Tibial artery (tissue), 4 donors: ENCODE data around the gene DNAJC18.

Experiments
- DNase-seq, 2 donors: peaks; one replicate each; pipeline ENCODE4 v3.0.0-alpha.2; 2019
- H3K27ac ChIP-seq, 2 donors: fragments of 200-600 bp; sonication (generic) in 1 of 2; 1 replicate in 1 of 2; 2 replicates in 1 of 2; pipeline ENCODE4 v1.5.1; 2018 to 2019; ENCODE audit warnings: mild to moderate bottlenecking in 1 of 2
- H3K27me3 ChIP-seq, 2 donors: fragments of 200-600 bp; sonication (generic) in 1 of 2; one replicate each; pipeline versions ENCODE4 v1.5.1 to v1.6.0; 2016 to 2019
- H3K36me3 ChIP-seq, 3 donors: fragments of 200-600 bp; sonication (generic) in 2 of 3; one replicate each; pipeline ENCODE4 v1.5.1; 2016 to 2019; ENCODE audit warnings: mild to moderate bottlenecking in 2 of 3
- H3K4me1 ChIP-seq, 4 donors: fragments of 200-600 bp; sonication (generic) in 2 of 4; 1 replicate in 3 of 4; 2 replicates in 1 of 4; pipeline ENCODE4 v1.5.1; 2016 to 2019
- H3K4me3 ChIP-seq, 2 donors: fragments of 200-600 bp; sonication (generic) in 1 of 2; 1 replicate in 1 of 2; 2 replicates in 1 of 2; pipeline ENCODE4 v1.5.1; 2018 to 2019; ENCODE audit warnings: mild to moderate bottlenecking in 2 of 2
- H3K9me3 ChIP-seq, 3 donors: fragments of 200-600 bp; sonication (generic) in 1 of 3; one replicate each; pipeline ENCODE4 v1.5.1; 2016 to 2019
- intact Hi-C: fragments of 100-400 bp; cut with DNase I; formaldehyde crosslinking; loops from one replicate; pipeline ENCODE4 v1.15.0; 2023; ENCODE audit warnings: low total_unique reads
- TF ChIP-seq, protein P1 (sequence below), 2 experiments: fragments of 200-600 bp in 1 of 2; fragments of 450-650 bp in 1 of 2; IDR thresholded peaks; one replicate each; pipeline ENCODE4 v1.5.1; 2017 to 2019; ENCODE audit warnings: antibody characterized with exemption in 2 of 2, mild to moderate bottlenecking in 1 of 2, moderate library complexity in 1 of 2

Gene DNAJC18

DNA sequence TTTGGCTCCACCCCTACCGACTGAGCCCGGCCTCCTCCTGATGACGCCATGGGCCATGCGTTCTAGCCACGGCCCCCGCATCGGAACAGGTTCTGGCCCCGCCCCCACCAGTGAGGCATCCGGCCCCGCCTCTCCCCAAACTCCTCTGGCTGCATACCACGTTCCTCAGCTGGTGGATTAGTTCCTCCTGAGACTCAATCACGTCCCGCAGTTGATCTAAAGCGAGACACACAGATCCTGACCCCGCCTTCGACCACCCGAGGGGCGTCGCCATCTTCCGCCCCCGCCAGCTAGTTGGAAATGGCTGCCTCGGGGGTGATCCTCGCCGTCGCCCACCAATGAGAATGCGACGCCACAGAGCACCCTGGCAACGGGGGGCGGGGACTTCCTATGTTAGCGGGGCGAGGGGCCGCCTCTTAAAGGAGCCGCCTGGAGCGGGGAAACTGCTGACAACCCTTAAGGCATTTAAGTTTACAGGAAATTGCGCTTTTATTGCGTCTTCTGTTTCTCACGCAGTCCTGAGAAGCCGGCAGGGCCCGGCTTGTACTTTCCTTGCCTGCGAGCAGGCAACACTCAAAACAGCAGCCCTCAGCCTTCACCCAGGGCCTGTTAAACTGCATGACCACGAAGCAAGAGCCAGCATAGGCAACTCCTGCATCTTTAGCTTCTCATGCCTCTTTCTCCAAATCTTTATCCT lies 35.4 kb downstream of the DNAJC18 start, which contains the start of gene SPATA24:
Gene SPATA24 (minus strand): TSS at position 303 of the 697 bp plus-strand sequence. CDS start 29 bp downstream, at position 274.
- peak; percentile 98 to 99 for DNase-seq

DNA sequence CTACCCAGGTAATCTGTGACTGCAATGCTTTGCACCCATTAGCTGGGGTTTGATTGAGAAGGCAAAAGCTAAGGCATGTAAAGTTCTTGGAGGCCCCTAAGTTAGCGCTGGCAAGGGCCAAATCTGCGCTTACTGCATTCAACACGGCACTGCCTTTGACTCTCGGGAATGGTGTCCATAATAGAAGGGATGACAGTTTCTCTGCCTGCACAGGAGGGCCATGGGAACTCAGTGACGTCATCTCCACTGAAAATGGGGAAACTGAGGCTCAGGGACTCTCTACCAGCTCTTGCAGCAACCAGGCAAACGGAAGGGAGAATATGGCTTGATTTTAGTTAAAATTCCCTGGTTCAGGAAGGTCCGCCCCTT lies 35.9 kb downstream of the DNAJC18 start:
- H3K4me1 ChIP-seq, result peaks cover 0 to 15% (median 10%) of the 10 kb centered on the region in 4 donors
- no peaks in the 10 kb centered on the region for H3K36me3 ChIP-seq
- H3K27ac ChIP-seq, result peak overlapping the region; percentile 88 to 90
- TF ChIP-seq, protein P1, sequence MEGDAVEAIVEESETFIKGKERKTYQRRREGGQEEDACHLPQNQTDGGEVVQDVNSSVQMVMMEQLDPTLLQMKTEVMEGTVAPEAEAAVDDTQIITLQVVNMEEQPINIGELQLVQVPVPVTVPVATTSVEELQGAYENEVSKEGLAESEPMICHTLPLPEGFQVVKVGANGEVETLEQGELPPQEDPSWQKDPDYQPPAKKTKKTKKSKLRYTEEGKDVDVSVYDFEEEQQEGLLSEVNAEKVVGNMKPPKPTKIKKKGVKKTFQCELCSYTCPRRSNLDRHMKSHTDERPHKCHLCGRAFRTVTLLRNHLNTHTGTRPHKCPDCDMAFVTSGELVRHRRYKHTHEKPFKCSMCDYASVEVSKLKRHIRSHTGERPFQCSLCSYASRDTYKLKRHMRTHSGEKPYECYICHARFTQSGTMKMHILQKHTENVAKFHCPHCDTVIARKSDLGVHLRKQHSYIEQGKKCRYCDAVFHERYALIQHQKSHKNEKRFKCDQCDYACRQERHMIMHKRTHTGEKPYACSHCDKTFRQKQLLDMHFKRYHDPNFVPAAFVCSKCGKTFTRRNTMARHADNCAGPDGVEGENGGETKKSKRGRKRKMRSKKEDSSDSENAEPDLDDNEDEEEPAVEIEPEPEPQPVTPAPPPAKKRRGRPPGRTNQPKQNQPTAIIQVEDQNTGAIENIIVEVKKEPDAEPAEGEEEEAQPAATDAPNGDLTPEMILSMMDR (IDR thresholded peaks at IDR 0.05), result no peak
- intact Hi-C loops, result no loop called here
- no peaks in the 10 kb centered on the region for H3K27me3 ChIP-seq
- DNase-seq, result no peak
- H3K4me3 ChIP-seq, result peak overlapping the region; percentile 54 to 59
- H3K9me3 ChIP-seq, result no peaks in the 10 kb centered on the region

More for the DNA sequence above, 35.4 kb downstream of the DNAJC18 start, which contains the start of gene SPATA24:
- H3K4me3 ChIP-seq, result peak within 1 kb of the TSS; percentile 54 to 59
- H3K27me3 ChIP-seq, result no peaks in the 10 kb centered on the region
- no peaks in the 10 kb centered on the region for H3K36me3 ChIP-seq
- intact Hi-C loops, result no loop called here
- peak within 1 kb of the TSS; percentile 88 to 90 for H3K27ac ChIP-seq
- no peaks in the 10 kb centered on the region for H3K9me3 ChIP-seq
- H3K4me1 ChIP-seq, result peaks cover 0 to 15% (median 10%) of the 10 kb centered on the region in 4 donors
- TF ChIP-seq, protein P1 (IDR thresholded peaks at IDR 0.05), result no peak

DNA sequence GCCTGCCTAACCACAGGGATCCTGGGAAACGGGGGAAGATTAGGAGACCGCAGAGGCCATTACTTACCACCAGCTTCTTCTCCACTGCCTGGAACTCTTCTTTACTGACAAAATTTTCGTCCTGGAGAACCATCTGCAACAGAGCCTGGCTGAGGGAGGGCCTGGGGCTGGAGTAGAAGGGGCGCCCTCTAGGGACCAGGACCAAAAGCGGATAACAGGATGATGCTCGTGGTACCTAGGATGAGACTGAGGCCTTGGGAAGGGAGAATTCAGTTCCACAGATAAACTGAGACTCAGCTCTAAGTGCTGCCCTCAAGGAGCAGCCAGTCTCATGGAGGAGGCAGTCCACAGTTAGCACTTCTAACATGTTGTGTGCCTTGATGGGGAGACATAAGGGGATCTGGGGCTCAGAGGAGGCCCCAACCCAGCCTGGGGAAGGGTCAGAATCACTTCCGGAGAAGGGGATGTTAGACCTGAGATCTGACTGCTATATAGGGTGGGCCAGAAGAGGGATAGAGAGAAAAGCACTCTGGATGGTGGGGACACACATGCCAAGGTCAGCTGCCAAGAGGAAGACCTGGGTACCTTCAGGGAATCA lies 36.7 kb downstream of the DNAJC18 start:
- TF ChIP-seq, protein P1 (IDR thresholded peaks at IDR 0.05), result no peak
- peak overlapping the region; percentile 88 to 90 for H3K27ac ChIP-seq
- H3K9me3 ChIP-seq, result no peaks in the 10 kb centered on the region
- DNase-seq, result no peak
- no peaks in the 10 kb centered on the region for H3K27me3 ChIP-seq
- intact Hi-C loops, result no loop called here
- peaks cover 0 to 20% (median 10%) of the 10 kb centered on the region in 4 donors for H3K4me1 ChIP-seq
- no peak overlapping the region for H3K4me3 ChIP-seq
- no peaks in the 10 kb centered on the region for H3K36me3 ChIP-seq

DNA sequence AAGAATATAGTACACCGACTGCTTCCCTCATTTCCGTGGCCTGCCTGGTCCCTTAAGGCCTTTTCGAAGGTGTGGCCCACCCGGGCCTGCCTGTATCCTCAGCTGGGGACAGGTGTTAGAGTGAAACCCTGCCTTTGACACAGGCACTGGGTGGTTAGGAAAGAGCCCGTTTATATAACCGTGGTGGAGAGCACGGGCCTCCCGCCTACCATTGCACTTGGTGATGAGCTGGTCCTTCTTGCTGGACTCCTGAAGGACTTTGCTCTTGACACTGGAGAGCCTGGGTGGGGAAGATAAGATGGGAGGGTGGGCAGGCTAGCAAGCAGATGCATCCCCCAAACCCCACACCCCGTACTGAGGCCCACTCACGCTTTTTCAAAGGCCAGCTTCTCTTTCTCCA lies 37.8 kb downstream of the DNAJC18 start:
- no peak for DNase-seq
- TF ChIP-seq, protein P1 (IDR thresholded peaks at IDR 0.05), result no peak
- no peaks in the 10 kb centered on the region for H3K9me3 ChIP-seq
- peaks cover 0 to 20% (median 10%) of the 10 kb centered on the region in 4 donors for H3K4me1 ChIP-seq
- H3K27me3 ChIP-seq, result no peaks in the 10 kb centered on the region
- no peak overlapping the region for H3K4me3 ChIP-seq
- no peak overlapping the region for H3K27ac ChIP-seq
- intact Hi-C loops, result no loop called here
- no peaks in the 10 kb centered on the region for H3K36me3 ChIP-seq

DNA sequence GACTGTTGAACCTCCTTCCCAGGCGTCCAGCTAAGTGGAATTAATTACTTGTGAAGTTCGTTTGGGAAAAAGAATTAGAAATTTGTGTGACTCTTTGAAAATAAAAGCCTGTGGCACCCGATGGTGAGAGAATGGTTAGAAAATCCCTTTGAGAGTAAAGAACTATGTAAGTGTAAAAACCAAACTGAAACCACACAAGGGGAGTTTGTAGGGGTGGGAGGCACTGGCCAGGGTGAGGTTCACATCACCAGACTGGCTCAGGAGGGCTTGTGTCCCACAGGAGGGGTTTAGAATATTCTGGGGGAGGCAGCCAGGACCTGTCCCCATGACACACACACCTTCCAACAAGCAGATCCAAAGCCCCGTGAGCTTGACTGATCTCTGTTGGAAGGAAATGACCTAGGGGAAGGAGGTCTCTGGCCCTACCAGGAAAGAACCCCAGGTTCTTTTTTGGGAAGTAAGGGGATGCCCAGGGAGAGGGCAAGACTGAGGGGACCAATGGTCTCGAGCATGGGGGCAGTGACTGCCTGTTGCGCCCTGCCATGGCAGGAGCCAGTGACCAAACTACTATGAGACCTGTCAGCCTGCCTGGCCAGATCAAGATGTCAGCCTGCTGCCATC lies 39.7 kb downstream of the DNAJC18 start:
- no peak for DNase-seq
- peaks cover 0 to 23% (median 13%) of the 10 kb centered on the region in 4 donors for H3K4me1 ChIP-seq
- no peak overlapping the region for H3K4me3 ChIP-seq
- TF ChIP-seq, protein P1 (IDR thresholded peaks at IDR 0.05), result no peak
- H3K27ac ChIP-seq, result no peak overlapping the region
- H3K36me3 ChIP-seq, result no peaks in the 10 kb centered on the region
- no peaks in the 10 kb centered on the region for H3K9me3 ChIP-seq
- peaks cover 0 to 8% of the 10 kb centered on the region in 2 donors for H3K27me3 ChIP-seq
- intact Hi-C loops, result no loop called here
